ENCODE results near the gene SURF4.

The SURF4 gene

DNA sequence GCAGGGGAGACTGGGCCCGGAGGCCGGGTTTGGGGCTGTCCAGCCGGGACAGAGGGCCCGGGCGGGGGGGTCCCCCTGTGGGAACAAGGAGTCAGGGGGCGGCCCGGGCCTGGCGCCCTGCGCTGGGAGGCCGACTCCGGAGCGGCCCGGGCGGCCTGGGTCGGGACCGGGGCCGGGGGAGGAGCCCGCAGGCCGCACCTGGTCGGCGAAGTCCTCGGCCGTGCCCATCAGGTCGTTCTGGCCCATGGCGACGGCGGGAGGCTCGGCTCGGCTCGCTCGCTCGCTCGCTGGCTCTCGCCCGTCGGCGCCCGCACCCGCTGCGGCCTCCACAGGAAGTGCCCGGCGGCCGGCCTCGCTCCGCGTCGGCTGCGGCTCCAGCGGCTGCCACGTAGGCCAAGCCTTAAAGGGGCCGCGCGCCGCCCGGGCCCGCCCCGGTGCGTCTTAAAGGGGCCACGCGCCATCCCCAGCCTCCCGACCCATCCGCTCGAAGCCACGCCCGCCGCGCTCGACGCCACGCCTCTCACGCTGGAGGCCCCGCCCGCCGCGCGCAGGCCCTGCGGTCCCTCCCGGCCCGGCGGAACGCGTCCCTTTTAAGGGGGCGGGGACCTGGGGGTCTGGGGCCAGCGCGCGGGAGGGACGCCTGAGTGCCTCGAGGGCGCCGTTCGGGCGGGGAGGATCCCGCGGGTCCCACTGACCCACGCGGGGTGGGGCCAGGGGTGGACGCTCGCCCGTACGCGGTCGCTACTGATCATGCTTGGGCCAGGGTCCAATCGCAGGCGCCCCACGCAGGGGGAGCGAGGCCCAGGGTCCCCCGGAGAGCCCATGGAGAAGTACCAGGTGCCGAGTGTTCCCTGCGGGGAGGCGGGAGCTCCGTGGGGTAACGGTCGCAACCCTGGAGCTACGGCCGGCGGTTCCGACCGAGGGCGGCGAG is at the start of gene SURF4, which contains the start of gene STKLD1:
SURF4 (minus strand) TSS at position 337 of the 931 bp plus-strand sequence; CDS start at position 246, 91 bp downstream.
STKLD1 (plus strand) TSS at position 643 of the 931 bp plus-strand sequence; CDS start at position 751, 108 bp downstream.
- peak; percentile 99 for DNase-seq (ENCODE audit: low spot score)

DNA sequence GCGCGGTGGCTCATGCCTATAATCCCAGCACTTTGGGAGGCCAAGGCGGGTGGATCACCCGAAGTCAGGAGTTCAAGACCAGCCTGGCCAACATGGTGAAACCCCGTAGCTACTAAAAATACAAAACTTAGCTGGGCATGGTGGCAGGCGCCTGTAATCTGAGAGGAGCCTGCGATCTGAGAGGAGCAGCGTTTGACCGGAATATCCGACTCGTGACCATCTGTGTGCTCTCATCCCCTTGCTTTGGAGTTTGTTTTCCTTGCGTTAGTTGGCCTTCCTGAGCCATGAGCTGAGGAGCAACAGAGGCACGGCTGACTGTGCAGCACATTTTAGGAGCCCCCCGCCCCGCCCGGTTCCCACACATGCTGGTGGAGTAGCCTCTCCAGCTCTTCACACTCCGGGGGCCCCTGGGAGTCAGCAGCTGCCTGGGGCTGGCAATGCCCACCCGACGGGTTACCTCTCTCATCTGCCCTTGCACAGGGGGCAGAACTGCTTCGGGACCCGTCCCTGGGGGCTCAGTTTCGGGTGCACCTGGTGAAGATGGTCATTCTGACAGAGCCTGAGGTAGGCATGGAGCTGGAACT is 49.3 kb upstream of the SURF4 start:
- no peak for DNase-seq (ENCODE audit: low spot score)

DNA sequence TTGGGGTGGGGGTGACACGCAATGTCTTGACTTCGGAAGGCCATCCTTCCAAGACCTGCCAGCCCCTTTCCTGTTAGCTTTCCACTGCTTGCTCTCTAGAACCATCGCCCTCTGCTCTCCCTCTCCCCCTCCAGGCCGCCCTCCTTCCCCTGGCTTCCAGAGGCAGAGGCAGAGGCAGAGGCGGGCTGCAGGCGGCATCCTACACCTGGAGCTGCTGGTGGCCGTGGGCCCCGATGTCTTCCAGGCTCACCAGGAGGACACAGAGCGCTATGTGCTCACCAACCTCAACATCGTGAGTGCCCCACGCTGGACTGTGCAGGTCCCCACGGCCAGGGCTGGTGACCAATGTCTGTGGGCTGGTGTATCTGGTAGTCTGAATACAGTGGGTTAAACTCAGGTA is 48.3 kb upstream of the SURF4 start:
- DNase-seq (ENCODE audit: low spot score), result no peak

DNA sequence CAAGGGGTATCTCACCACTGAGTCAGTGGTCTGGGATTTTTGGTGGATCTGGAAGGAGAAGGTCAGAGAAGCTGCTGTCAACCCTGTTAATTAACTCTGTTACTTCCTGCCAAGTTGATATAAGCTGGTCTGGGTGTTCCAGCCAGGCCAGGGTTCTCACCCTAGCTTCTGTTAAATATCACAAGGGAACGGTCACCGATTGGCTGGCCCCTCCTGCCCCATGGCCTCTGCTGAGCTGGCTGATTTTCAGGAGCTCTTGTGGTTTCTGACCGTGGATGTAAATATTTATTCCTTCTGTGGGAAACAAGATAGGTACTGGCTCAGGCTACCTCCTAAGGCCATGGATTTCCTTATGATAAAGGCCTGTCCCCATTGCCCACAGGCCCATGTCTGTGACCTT is 47.4 kb upstream of the SURF4 start:
- DNase-seq (ENCODE audit: low spot score), result no peak

DNA sequence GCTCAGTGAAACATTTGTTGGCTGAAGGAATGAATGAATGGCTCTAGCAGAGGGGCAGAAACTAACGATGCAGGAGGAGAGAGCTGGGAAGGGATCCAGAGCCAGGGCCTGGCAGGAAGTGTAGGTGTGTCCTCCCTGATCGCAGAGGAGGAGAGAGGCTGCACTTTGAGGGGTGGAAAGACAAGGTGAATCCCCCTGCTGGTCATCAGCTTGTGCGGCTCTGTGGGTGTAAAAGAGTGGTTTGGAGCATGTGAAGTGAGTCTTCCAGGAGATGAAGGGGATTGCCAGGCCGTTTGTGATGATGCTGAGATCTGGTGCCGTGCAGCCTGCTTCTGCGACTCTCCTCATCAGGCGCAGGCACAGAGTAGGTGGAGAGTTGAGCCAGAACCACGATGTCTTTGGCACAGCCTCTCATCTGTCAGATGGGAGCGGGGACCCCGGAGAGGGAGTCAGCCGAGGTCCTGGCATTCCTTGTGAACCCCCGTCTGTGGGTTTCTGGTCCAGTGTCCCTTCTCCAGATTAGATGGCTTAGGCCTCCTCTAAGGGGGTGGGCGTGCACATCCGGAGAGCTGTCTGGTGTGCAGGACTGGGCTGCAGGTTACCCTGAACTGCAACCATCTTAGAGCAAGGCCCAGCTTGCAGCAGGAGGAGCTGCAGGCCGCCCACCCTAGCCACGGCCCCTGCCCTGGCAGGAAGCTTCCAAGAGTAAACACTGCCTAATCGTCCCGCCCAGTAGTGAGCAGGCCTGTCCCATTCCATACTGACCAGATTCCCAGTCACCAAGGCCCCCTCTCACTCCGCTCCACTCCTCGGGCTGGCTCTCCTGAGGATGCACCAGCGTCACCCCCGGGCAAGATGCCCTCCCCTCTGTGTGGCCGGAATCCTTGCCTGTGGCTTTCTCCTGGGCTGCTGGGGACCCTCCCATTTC is 46.0 kb upstream of the SURF4 start, which contains the start of gene ADAMTS13:
ADAMTS13 (plus strand) TSS at position 753 of the 928 bp plus-strand sequence; CDS start at position 830, 77 bp downstream.
- DNase-seq (ENCODE audit: low spot score), result no peak

DNA sequence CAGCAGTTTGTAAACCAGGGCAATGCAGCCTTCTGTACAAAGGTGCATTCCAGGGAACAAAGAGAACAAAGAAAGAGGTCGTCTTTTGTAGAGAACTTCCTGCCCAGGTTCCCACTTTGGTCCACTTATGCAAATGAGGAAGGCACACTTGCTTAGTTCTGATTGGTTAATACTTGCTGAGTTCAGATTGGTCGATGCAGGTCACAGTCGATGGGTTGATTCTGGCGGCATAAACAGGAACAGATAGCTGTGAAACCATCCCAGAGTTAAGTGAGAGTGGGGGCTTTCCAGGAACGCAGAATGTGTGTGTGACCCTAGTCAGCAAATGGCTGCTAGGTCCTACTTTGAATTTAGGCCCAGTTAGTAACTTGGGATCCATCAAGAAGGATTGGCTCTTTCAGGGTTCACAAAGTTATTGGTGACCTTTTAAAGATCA is 44.5 kb upstream of the SURF4 start:
- no peak for DNase-seq (ENCODE audit: low spot score)

DNA sequence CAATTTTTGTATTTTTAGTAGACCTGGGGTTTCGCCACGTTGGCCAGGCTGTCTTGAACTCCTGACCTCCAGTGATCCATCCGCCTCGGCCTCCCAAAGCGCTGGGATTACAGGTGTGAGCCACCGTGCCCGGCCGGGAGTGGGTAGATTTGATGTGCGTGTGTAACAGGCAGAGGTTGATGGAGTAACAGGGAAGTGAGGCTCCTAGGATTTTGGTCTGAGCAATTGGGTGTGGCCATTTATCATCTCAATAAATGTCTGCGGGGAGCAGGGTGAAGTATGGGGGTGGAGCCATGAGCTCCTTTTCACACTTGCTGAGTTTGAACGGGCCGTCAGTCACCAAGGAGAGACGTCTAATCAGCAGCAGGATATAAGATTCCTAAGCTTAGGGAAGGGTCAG is 43.1 kb upstream of the SURF4 start:
- DNase-seq (ENCODE audit: low spot score), result no peak

DNA sequence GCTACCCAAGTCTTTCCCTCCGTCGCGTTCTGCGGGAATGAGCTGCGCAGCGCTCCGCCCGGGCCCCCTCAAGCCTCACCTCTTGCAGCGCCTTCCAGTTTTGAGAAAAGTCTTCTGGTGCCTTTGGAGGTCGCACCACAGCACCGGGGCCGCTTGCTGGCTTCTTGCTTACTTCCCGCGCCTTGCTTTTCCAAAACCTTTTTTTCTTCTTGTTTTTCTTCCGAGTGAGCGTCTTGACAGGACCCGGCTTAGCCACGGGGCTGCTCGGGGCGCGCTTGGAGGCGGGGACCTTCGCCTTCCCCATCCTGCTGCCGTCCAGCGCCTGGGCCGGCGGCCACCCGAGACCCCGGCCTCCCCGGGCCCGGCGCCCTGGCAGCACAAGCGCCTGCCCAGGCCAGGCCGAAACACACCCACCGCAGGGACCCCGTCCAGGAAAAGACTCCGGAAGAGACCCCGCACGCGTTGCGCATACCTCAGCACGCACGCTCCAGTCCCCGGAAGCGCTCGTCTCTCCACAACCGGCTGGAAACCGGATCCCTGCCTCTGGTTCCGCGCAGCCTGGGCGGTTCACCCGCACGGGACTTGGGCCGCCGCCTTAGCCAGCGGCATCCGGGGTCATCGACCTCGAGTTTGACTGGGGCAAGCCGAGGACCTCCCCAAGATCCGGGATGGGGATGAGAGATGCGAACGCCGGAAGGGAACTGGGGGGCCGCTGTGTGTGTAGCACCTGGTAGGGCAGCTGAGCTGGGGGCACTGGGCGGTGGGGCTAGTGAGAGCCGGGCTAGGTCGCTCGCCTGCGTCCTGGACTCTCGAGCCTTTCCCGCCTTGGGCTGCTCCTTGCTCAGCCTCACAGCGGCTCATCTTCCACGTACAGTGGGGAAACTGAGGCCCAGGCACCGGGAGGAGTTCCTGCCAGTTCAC is 41.9 kb upstream of the SURF4 start, which contains the start of gene REXO4:
REXO4 (minus strand) TSS at position 470 of the 921 bp plus-strand sequence; CDS start at position 304, 166 bp downstream.
- peak; percentile 89 for DNase-seq (ENCODE audit: low spot score)

DNA sequence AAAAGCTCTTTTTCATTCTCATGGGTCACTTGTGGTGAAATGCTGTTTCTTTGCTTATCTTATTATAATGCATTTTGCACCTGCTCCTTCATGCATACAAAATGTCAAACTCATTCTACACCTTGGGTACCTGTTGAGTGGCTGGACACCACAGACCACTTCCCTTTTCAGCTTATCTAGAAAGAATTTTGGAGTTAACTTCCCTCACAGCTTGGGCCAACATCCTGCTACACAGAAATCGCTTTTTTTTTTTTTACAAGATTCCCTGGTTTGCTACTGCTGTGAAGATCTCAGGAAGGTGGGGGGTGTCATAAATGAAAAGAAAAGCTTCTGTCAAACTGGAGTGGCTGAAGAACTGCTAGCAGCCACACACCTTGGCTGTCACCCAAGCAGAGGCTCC is 39.3 kb upstream of the SURF4 start:
- DNase-seq (ENCODE audit: low spot score), result no peak

DNA sequence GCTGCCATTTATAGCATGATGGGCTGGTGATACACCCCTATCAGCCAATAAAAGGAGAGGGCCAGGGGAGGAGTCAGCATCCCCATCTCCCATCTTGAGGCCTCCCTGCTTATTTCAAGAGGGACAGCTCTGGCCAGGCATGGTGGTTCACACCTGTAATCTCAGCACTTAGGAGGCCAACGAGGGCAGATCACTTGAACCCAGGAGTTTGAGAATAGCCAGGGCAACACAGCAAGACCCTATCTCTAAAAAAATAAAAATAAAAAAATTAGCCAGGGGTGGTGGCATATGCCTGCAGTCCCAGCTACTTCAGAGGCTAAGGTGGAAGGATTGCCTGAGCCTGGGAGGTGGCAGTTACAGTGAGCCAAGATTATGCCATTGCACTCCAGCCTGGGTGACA is 32.2 kb upstream of the SURF4 start:
- no peak for DNase-seq (ENCODE audit: low spot score)

DNA sequence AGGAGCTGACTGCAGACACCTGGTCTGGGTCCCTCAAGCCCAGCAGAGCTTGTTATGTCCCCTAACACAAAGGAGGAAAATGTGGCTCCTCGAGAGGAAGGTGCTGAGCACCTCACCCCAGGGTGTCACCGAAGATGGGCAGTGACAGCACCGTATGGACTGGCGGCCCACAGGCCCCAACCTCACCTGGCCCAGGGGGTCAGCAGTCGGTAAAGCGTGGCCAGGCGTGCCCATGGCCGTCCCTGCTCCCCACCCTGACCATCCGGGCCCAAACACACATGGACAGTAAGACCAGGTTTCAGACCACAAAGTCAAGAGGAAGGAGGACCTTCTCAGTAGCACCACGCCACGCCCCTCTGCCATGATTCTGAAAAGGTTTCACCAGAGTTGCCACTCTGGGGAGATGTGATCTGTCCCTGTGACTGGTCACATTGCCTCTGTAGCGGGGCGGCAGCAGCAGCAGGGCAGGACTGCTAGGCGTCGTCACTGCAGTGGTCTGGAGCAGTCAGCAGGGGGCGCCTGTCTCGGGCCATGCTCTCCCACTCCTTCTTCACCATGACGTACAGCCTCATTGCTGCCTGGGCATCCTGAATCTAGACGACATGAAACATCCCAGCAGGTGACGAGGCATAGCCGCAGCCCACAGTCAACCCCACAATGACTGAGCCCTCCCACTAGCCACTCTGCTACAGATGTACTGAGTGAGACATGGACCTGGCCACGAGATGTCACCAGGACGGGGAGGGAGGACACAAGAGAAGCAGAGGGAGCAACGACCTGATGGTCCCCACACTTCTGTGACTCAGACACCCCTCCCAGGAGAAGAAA is 30.8 kb upstream of the SURF4 start:
- DNase-seq (ENCODE audit: low spot score), result peak; percentile 87

DNA sequence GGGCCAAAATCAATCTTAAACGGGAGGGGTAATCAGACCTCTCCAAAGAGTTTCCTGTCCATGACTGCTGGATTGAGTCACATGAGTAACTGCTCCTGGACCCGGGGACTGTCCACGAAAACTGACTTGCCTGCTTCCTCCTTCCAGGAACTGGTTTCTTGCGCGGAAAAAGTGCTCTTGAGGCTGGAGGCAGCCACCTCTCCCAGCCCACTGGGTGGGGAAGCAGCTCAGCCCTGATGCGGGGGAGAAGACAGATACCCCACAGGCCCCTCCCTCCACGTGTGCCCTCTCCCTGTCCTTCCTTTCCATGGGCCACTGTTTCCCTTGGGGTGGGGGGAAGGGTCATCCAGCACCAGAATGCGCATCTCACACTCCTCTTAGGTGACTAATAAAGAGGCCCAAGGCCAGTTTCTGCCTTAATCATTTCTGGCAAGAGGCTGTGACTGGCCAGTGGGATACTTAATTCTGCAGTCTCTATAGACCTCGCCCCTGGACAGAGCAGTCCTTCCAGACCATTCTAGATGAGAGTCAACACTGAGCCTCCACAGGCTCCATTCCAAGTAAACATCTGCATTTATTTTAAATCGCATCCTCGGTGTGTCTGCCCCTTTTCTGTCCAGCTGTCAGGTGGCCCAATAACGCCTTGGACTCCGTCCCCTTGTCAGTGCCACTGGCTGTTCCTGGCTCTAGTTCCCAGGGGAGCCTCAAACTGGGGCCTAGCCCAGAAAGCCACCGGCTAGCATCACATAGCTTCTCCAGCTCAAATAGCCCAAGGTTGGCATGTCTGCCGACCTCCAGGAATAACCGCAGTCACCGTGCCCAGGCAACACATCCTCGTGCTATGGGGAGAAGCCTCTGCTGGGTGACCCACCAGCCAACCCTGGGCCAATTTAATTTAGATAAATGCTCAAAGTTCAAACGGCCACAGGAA is 29.9 kb upstream of the SURF4 start:
- DNase-seq (ENCODE audit: low spot score), result no peak

DNA sequence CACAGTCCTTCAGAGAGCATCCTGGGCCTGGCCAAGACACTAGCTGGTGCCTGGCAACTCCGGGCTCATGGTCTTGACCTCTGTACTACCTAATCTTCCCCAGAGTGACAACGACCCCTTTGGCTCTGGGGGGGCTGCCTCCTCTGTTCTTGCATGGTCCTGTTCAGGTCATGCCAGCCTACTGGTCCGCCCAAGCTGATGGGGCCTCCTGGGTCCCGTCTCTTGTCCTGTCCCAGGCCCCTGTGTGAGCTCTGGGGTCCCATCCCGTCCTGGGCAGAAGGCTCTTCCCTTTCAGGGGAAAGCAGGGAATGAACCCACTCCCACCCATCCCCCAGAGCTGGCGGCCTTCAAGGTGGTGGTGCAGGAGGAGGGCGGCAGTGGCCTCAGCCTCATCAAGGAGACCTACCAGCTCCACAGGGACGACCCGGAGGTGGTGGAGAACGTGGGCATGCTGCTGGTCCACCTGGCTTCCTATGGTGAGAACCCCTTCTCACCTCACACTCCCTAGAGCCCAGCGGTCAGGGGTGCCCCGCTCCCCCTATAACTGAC is 28.7 kb upstream of the SURF4 start:
- no peak for DNase-seq (ENCODE audit: low spot score)

DNA sequence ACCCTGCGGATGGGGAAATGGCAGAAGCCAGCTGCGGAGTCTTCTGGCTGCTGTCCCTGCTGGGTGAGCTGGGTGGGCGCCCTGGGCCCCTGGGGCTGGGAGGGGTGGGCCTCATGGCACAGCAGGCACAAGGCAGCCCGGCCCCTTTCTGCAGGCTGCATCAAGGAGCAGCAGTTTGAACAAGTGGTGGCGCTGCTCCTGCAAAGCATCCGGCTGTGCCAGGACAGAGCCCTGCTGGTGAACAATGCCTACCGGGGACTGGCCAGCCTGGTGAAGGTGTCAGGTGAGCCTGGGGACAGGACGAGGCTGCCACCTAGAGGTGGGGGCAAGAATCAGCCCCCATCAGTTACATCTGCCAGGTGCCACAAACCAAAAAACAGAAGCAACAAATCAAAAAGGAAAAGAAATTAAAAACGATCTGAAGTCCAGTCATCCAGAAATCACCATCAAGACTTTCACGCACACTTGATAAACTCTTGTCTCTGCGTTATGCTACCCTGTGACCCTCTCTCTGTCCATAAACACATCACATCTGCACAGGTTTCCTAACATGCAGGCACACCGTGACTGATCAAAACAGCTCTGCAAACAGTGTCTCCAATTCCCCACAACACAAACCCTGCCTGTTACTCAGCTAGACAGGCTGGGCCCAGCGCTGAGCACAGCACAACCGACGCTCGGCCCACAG is 28.1 kb upstream of the SURF4 start:
- DNase-seq (ENCODE audit: low spot score), result peak; percentile 80

DNA sequence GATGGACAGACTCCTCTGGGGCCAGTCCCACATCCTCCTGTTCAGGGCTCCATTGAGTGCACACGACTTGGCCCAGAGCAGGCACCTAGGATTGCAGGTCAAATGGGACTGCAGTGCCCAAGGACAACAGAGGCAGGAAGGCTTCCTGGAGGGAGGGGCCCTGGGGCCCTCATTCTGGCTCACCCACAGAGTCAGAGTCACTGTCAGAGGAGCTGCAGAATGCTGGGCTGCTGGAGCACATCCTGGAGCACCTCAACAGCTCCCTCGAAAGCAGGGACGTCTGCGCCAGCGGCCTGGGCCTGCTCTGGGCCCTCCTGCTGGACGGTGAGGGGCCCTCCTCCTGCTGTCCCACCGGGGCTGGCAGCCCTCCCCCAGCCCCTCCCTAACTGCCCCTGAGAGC is 26.8 kb upstream of the SURF4 start:
- no peak for DNase-seq (ENCODE audit: low spot score)

DNA sequence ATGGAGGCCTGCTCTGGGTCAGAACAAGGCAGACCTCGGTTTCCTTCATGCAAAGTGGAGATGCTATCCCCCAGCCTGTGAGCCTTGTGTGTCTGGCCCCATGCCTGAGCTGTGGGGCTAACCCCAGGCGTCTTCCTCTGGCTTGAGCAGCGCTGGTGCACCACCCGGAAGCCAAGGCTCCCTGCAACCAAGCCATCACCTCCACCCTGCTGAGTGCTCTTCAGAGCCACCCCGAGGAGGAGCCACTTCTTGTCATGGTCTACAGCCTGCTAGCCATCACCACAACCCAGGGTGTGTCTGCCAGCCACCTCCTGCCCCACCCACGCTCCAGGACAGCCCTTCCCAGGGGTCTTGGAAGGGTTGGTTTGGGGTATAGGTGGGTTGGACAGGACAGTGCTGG is 25.7 kb upstream of the SURF4 start:
- DNase-seq (ENCODE audit: low spot score), result no peak

DNA sequence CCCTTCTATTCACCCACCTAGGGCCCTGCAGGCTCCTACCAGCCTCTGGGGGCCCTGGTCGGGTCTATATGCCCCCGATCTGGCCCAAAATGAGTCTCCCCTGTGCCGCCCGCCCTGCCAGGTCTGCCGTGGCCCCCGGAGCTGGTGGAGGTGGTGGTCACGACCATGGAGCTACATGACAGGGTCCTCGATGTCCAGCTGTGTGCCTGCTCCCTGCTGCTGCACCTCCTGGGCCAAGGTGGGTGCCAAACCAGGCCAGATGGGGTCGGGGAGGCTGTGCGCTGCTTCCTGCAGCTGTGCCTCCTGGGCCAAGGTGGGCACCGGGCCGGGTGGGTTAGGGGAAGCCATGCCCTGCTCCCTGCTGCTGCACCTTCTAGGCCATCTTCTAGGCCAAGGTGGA is 24.4 kb upstream of the SURF4 start:
- no peak for DNase-seq (ENCODE audit: low spot score)

DNA sequence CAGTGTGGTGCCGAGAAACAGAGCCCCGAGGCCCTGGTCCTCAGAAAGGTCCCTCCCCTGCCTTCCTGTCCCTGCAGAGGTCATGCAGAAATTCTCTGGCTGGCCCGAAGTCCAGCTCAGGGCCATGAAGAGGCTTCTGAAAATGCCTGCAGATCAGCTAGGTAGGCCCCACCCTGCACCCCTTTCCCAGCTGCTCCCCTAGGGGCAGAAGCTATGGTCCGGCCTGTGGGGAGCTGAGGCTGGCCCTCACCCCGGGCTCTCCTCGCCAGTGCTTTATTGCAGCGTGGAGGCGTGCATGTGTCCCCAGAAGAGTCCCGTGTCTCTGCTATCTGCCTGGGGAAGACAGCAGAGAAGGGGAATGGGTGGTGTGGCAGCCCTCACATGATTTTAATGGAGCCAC is 22.0 kb upstream of the SURF4 start:
- no peak for DNase-seq (ENCODE audit: low spot score)

Measured in HuH-7.5 (cell line).